Mucosa of descending colon (tissue), 3 donors: ENCODE data around the gene WNK2. TPM values are rescaled to one million over a fixed set of nuclear protein-coding genes. Genes with fewer than 3 reads are reported as not detected.

Experiments used
- ATAC-seq: fragments of 200-7000 bp; cut with Tn5 transposase; one replicate; pipeline ENCODE4 v1.9.1; 2020; ENCODE audit warnings: mild to moderate bottlenecking, moderate library complexity
- DNase-seq, 3 donors: peaks; one replicate each; pipeline ENCODE4 v3.0.0-alpha.2; 2020
- H3K36me3 ChIP-seq: fragments of 200-600 bp; one replicate; pipeline ENCODE4 v1.8.0; 2021; ENCODE audit warnings: low read depth, mild to moderate bottlenecking
- H3K4me1 ChIP-seq: fragments of 200-600 bp; one replicate; pipeline ENCODE4 v1.8.0; 2021; ENCODE audit warnings: low read depth, mild to moderate bottlenecking
- H3K4me3 ChIP-seq: fragments of 200-600 bp; one replicate; pipeline ENCODE4 v1.8.0; 2021; ENCODE audit warnings: mild to moderate bottlenecking
- H3K9me3 ChIP-seq: fragments of 200-600 bp; one replicate; pipeline ENCODE4 v1.8.0; 2021; ENCODE audit warnings: mild to moderate bottlenecking
- intact Hi-C, 2 donors: fragments of 100-400 bp; cut with DNase I in 1 of 2; cut with micrococcal nuclease in 1 of 2; formaldehyde crosslinking; loops; one replicate each; pipeline versions ENCODE4 v1.11.0 to v1.11.1; 2022; cut with DNase I, micrococcal nuclease
- total RNA-seq, 3 donors: library from RNA; stranded (reverse); fragmentation: NEBNext Ultra II Directional in 2 of 3; extraction: Animal tissue kit (Norgen Biotek cat#: 25700) in 2 of 3; gene quantifications; one replicate each; pipeline versions ENCODE4 v1.2.1 to v1.2.4, GENCODE V29; 2021 to 2023
- TF ChIP-seq, protein P1 (sequence below): fragments of 200-600 bp; IDR thresholded peaks from one replicate; pipeline ENCODE4 v1.8.0; 2022; ENCODE audit warnings: antibody characterized with exemption, mild to moderate bottlenecking
- donor health status: DM: no; HTN: no; CAD: no; lungs with moderate emphysema.
- donor health status: DM: no; HTN: no; CAD: no.
- donor health status: DM: no; HTN: yes; CAD: no.

The WNK2 gene
- total RNA-seq, 3 donors from 2014 or later = 175 to 276 (median 201) TPM

- Histone ChIP-seq H3K4me3 (no peak overlapping the region), H3K9me3 (no peaks in the 10 kb centered on the region), H3K36me3 (no peaks in the 10 kb centered on the region), H3K4me1 (peaks cover 57% of the 10 kb centered on the region)
- DNase-seq = peak in 2 of 3 donors; percentile 26 to 46
- TF ChIP-seq, protein P1, sequence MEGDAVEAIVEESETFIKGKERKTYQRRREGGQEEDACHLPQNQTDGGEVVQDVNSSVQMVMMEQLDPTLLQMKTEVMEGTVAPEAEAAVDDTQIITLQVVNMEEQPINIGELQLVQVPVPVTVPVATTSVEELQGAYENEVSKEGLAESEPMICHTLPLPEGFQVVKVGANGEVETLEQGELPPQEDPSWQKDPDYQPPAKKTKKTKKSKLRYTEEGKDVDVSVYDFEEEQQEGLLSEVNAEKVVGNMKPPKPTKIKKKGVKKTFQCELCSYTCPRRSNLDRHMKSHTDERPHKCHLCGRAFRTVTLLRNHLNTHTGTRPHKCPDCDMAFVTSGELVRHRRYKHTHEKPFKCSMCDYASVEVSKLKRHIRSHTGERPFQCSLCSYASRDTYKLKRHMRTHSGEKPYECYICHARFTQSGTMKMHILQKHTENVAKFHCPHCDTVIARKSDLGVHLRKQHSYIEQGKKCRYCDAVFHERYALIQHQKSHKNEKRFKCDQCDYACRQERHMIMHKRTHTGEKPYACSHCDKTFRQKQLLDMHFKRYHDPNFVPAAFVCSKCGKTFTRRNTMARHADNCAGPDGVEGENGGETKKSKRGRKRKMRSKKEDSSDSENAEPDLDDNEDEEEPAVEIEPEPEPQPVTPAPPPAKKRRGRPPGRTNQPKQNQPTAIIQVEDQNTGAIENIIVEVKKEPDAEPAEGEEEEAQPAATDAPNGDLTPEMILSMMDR = no peak
- intact Hi-C loops = no loop called here
- ATAC-seq = no peak
These were observed 37.1 kb downstream of the WNK2 start for GRCh38 chr9:93221044-93221443.

GRCh38 chr9:93222890-93223259, 38.9 kb downstream of the WNK2 start:
- Histone ChIP-seq H3K36me3 (no peaks in the 10 kb centered on the region), H3K4me3 (no peak overlapping the region), H3K4me1 (peaks cover 57% of the 10 kb centered on the region), H3K9me3 (no peaks in the 10 kb centered on the region)
- DNase-seq (peak in 1 of 3 donors; percentile 25), ATAC-seq (no peak)
- TF ChIP-seq, protein P1 = no peak
- intact Hi-C loops = no loop called here

DNA sequence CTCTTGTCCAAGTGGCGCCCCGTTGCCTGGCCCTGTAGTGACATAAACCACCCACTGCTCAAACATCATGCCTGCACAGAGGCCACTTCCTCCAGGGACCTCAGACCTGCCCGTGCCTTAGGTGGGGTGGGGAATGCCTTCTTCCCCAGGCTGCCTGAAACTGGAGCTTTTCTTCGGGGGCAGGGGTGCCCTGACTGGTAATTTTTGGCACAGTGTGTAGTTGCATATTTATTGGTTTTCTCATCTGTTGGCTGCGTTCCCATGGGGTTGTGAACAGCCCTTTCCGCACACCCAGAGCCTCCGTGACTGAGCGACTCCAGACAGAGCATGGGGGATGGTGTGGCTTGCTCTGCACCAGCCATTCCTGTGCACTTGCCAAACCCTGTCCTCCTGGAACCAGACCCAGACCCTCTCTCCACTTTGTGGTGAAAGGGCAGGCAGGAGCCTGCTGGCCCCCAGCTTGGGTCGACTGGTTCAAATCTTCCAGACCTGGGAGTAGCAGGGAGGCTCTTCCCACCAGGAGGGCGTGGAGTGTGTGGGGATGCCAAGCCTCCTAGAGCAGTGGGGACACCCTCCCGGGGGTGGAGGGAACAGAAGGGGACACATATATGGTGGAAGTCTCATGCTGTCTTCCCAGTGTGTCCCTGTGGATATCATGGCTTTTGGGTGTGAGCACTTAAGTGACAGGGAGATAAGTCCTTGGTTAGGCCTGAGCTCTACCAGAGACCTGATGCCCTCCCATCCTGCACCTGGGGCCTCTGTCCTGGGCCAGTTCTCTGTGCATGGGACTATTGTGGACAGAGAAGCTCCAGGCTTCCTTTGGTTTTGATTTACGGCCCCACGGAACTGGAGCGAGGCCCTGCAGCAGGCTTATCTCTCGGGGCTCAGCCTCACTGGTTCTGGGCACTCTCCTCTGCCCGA, 39.6 kb downstream of the WNK2 start:
- Histone ChIP-seq H3K36me3 (no peaks in the 10 kb centered on the region), H3K4me1 (peaks cover 58% of the 10 kb centered on the region), H3K4me3 (no peak overlapping the region), H3K9me3 (no peaks in the 10 kb centered on the region)
- TF ChIP-seq, protein P1 = no peak
- intact Hi-C loops = no loop called here
- DNase-seq (peak; percentile 67 to 74 (median 73)), ATAC-seq (peak; percentile 58)

- intact Hi-C loops = no loop called here
- Histone ChIP-seq H3K36me3 (no peaks in the 10 kb centered on the region), H3K4me3 (no peak overlapping the region), H3K4me1 (peaks cover 56% of the 10 kb centered on the region), H3K9me3 (no peaks in the 10 kb centered on the region)
- peak in 2 of 3 donors; percentile 30 to 42 for DNase-seq
- ATAC-seq = peak; percentile 25
- TF ChIP-seq, protein P1 = no peak
These were observed 40.7 kb downstream of the WNK2 start for GRCh38 chr9:93224591-93224990.

GRCh38 chr9:93225417-93225816, 41.5 kb downstream of the WNK2 start:
- intact Hi-C loops = no loop called here

More at GRCh38 chr9:93225417-93225816, 41.5 kb downstream of the WNK2 start:
- ATAC-seq (no peak), DNase-seq (no peak)
- Histone ChIP-seq H3K4me3 (no peak overlapping the region), H3K36me3 (no peaks in the 10 kb centered on the region), H3K4me1 (peaks cover 58% of the 10 kb centered on the region), H3K9me3 (no peaks in the 10 kb centered on the region)
- TF ChIP-seq, protein P1 = no peak
